ENCODE results near the gene SLC22A31.

- TF ChIP-seq CTCF (IDR thresholded peaks at IDR 0.05; ENCODE audit: low read depth, low read length) (no peak), EZH2phosphoT487 (IDR thresholded peaks at IDR 0.05; ENCODE audit: low read depth) (no peak)
Measured at GRCh38 chr16:89242795-89243200, 42.5 kb upstream of the SLC22A31 start.
